Muscle layer of colon (tissue), 2 donors: ENCODE results near the gene PLOD2.

Experiments
- H3K27ac ChIP-seq: one replicate; pipeline ENCODE4 v1.7.0; 2013; ENCODE audit warnings: low read depth, mild to moderate bottlenecking, low read length, moderate library complexity
- H3K27me3 ChIP-seq, 2 donors: one replicate each; pipeline ENCODE4 v1.7.0; 2013; ENCODE audit warnings: low read length in 2 of 2, mild to moderate bottlenecking in 2 of 2; ENCODE audit not compliant: insufficient read depth in 2 of 2, control insufficient read depth in 1 of 2
- H3K36me3 ChIP-seq: one replicate; pipeline ENCODE4 v1.7.0; 2013; ENCODE audit warnings: mild to moderate bottlenecking, low read length; ENCODE audit not compliant: insufficient read depth
- H3K4me1 ChIP-seq: one replicate; pipeline ENCODE4 v1.7.0; 2013; ENCODE audit warnings: mild to moderate bottlenecking, low read length; ENCODE audit not compliant: insufficient read depth
- H3K4me3 ChIP-seq, 2 donors: one replicate each; pipeline ENCODE4 v1.7.0; 2013; ENCODE audit warnings: low read length in 2 of 2, low read depth in 1 of 2, mild to moderate bottlenecking in 1 of 2, moderate library complexity in 1 of 2
- H3K9ac ChIP-seq: one replicate; pipeline ENCODE4 v1.7.0; 2013; ENCODE audit warnings: low read length
- H3K9me3 ChIP-seq: one replicate; pipeline ENCODE4 v1.7.0; 2013; ENCODE audit warnings: mild to moderate bottlenecking, low read length
- donor health status: abdominal sarcoma.
- donor health status: Adenocarcinoma of cecum.

The PLOD2 gene

DNA sequence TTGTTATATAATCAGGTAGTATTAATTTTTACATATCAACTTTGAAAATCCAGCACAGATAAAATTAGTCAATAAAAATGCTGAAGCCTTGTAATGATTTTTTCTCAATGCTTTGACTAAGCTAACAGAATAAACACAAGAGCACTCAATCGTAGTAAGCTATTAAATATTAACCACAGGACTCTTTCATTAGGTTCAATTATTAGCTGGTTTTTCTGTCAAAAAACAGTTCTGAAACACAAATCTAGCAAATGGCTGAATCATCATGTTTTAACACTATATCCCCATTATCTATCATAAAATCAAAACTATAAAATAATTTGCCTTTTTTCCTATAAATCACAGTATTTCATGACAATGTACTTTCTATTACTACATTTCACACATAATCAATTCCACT, 69.6 kb downstream of the PLOD2 start:
- no peak overlapping the region for H3K4me3 ChIP-seq
- H3K36me3 ChIP-seq, result no peaks in the 10 kb centered on the region
- no peak overlapping the region for H3K27ac ChIP-seq
- H3K9me3 ChIP-seq, result no peaks in the 10 kb centered on the region
- H3K27me3 ChIP-seq, result no peaks in the 10 kb centered on the region
- H3K4me1 ChIP-seq, result peaks cover 15% of the 10 kb centered on the region
- H3K9ac ChIP-seq, result no peak overlapping the region

DNA sequence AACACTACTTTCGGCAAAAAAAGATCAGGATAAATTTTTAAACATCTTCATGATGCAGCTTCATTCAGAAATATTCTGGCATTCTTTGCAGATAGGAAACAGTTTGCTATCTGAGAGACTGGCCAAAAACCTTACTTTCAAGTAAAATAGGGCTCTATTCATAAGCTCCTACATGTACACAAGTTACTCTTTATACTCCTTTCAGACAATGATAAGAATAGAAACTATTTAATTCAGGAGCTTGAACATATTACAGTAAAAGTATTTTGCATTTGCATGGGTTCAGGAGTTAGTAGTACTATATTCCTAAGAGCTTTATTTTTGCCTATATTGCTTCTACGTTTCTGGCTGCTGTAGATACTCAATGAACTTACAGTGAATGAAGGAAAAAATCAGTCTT, 70.5 kb downstream of the PLOD2 start:
- Histone ChIP-seq H3K36me3 (no peaks in the 10 kb centered on the region), H3K9me3 (no peaks in the 10 kb centered on the region), H3K4me3 (no peak overlapping the region), H3K27me3 (no peaks in the 10 kb centered on the region), H3K27ac (no peak overlapping the region), H3K4me1 (peaks cover 15% of the 10 kb centered on the region), H3K9ac (no peak overlapping the region)

DNA sequence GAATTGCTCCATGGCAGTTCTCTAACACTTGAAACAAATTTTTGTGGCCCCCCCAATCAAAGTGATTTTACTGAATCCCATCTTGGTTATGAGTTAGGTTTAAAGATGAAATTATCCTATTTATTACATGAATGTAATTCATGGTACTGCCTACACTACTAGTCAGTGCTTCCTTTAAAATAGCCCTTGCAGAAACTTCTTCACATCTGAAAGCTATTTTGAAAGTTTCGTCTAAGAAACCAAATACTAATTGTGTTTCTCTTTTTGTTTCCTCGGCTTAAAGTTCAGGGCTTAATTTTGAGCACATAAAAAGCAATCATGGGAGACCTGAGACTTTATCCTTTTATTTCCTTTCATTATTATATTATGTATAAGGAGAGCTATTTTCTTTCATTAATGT, 72.1 kb downstream of the PLOD2 start:
- Histone ChIP-seq H3K4me3 (no peak overlapping the region), H3K9ac (no peak overlapping the region), H3K36me3 (no peaks in the 10 kb centered on the region), H3K27me3 (no peaks in the 10 kb centered on the region), H3K4me1 (peaks cover 10% of the 10 kb centered on the region), H3K9me3 (no peaks in the 10 kb centered on the region), H3K27ac (no peak overlapping the region)

DNA sequence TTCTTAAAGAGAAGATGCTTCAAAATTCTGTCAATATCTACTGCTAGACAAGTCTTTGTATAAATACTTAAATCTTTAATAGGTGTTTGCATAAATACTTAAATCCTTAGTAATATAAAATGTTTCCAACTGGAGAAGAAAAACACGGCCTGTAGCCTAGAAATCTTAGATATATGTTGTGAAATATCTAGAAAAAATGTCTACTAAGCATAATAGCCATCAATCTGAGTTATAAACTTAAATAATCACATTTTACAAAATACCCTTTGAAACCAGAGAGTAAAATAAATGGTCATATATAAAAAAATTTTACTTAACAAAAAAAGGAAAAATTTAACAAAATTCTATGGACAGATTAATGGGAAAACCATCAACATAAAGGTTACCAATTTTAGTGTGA, 73.9 kb downstream of the PLOD2 start:
- no peak overlapping the region for H3K27ac ChIP-seq
- H3K36me3 ChIP-seq, result no peaks in the 10 kb centered on the region
- no peaks in the 10 kb centered on the region for H3K9me3 ChIP-seq
- H3K9ac ChIP-seq, result no peak overlapping the region
- H3K4me1 ChIP-seq, result peaks cover 1% of the 10 kb centered on the region
- no peaks in the 10 kb centered on the region for H3K27me3 ChIP-seq
- H3K4me3 ChIP-seq, result no peak overlapping the region

DNA sequence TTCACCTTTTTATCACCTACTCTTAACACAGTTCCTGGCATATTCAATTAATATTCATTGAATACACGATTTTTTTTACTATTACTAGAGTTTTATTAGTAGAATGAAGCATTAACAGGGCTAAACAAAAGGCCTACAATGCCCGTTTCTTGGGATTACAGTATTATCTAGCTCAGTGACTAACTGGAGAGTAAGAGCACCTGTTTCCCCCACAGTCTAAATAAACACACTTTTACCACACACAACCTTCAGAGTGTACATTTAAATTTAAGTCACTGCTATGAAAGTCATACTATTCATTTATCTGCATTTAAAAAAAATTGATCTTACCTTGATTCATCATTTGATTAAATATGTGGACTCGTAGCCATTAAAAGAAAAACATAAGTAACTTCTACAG, 74.8 kb downstream of the PLOD2 start:
- Histone ChIP-seq H3K36me3 (no peaks in the 10 kb centered on the region), H3K4me1 (no peaks in the 10 kb centered on the region), H3K27me3 (no peaks in the 10 kb centered on the region), H3K4me3 (no peak overlapping the region), H3K27ac (no peak overlapping the region), H3K9ac (no peak overlapping the region), H3K9me3 (no peaks in the 10 kb centered on the region)

DNA sequence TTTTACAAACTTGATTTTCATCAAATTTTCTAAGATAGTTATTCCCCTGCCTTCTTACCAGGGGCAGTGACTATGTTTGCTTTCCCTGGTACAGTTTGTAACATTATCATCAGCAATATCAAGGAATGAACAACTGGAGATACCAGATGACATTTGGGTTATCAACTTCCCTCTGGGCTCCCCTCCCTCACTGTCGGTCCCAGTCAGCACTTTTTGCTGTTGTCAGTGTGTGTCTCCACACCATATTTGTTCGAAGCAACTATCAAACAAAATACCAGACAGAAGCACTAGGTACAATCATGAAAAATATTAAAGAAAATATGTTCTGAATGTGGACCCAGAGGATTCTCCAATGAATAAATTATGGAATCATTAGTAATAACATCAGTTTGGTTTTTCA, 75.3 kb downstream of the PLOD2 start:
- H3K9ac ChIP-seq, result no peak overlapping the region
- no peaks in the 10 kb centered on the region for H3K4me1 ChIP-seq
- H3K27ac ChIP-seq, result no peak overlapping the region
- peaks cover 3% of the 10 kb centered on the region for H3K36me3 ChIP-seq
- no peaks in the 10 kb centered on the region for H3K27me3 ChIP-seq
- H3K9me3 ChIP-seq, result no peaks in the 10 kb centered on the region
- H3K4me3 ChIP-seq, result no peak overlapping the region

DNA sequence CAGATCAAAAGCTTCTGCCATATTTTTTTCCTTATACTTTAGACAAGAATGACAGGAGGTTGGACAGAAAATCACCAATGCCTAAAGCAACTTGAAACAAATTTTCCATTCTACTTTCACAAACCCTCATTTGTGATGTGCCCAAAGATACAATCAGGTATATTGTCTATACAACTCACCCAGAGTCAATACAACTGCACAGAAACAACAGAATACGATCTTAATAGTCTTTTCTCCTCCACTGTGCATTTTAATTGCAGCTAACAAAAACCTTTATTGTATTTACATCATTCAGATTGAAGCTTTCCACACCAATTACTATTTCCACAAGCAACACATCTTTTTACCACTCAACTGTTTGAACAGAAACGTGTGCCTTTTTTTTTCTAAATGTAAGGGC, 80.4 kb downstream of the PLOD2 start:
- H3K4me3 ChIP-seq, result no peak overlapping the region
- H3K36me3 ChIP-seq, result peaks cover 21% of the 10 kb centered on the region
- H3K27me3 ChIP-seq, result no peaks in the 10 kb centered on the region
- no peak overlapping the region for H3K27ac ChIP-seq
- no peaks in the 10 kb centered on the region for H3K9me3 ChIP-seq
- H3K9ac ChIP-seq, result no peak overlapping the region
- H3K4me1 ChIP-seq, result no peaks in the 10 kb centered on the region

DNA sequence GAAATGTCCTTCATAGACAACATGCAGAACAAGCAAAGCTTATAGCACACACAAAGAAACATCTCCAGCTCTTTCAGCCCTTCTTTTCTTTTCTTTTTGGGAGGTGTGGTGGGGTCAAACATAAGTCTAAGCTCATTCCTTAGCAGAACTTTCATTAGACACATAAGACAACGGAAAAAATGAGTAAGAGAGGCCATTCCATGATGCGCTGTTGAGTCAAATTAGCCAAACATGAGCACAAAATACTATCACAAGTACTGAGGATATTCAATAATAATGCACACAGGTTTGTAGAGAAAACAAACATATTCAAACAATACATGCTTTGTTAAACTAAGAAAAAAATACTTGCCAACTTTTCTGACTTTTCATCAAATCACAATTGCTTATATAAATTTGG, 83.0 kb downstream of the PLOD2 start:
- H3K9me3 ChIP-seq, result no peaks in the 10 kb centered on the region
- H3K36me3 ChIP-seq, result peaks cover 21% of the 10 kb centered on the region
- no peaks in the 10 kb centered on the region for H3K27me3 ChIP-seq
- H3K4me3 ChIP-seq, result no peak overlapping the region
- no peaks in the 10 kb centered on the region for H3K4me1 ChIP-seq
- no peak overlapping the region for H3K9ac ChIP-seq
- H3K27ac ChIP-seq, result no peak overlapping the region

DNA sequence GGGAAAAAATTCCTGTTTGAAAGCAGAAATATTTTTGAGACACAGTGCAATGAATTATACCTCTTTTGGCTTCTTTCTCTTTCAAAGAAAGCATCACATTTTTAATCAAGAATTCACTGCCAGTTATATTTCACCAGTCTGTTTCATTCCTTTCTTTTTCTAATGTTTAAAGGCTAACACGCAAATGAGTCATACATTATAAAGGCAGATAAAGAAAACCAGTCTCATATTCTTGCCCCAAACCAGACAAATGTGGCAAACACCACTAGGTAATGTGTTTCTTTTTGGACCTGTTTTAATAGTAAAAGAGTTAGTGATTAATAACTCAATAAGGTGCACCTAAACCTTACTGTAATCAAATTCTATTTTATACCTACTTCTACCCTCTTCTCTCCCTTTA, 83.8 kb downstream of the PLOD2 start:
- Histone ChIP-seq H3K9ac (no peak overlapping the region), H3K9me3 (no peaks in the 10 kb centered on the region), H3K4me1 (no peaks in the 10 kb centered on the region), H3K27me3 (no peaks in the 10 kb centered on the region), H3K36me3 (peaks cover 21% of the 10 kb centered on the region), H3K4me3 (no peak overlapping the region), H3K27ac (no peak overlapping the region)

DNA sequence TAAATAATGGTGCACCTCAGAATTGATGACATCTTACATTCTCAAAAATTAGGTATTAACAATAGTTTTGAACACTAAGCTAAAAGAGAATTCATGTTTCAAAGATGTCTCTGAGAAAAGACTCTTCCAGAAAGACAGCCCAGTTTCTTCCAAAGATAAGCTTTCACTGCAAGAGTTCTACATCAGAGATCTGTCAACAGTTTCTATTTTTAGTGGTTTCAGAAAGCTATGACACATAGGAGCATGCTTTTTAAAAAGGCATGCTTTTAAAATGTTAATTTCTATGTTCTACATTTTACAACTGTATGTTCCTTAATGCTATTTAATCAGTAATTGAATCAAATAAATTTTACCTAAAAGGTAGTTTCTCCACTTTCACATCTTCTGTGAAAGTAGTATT, 88.2 kb downstream of the PLOD2 start:
- peaks cover 5% of the 10 kb centered on the region for H3K4me1 ChIP-seq
- H3K9me3 ChIP-seq, result no peaks in the 10 kb centered on the region
- no peaks in the 10 kb centered on the region for H3K27me3 ChIP-seq
- H3K4me3 ChIP-seq, result no peak overlapping the region
- H3K36me3 ChIP-seq, result peaks cover 18% of the 10 kb centered on the region
- no peak overlapping the region for H3K9ac ChIP-seq
- H3K27ac ChIP-seq, result no peak overlapping the region

DNA sequence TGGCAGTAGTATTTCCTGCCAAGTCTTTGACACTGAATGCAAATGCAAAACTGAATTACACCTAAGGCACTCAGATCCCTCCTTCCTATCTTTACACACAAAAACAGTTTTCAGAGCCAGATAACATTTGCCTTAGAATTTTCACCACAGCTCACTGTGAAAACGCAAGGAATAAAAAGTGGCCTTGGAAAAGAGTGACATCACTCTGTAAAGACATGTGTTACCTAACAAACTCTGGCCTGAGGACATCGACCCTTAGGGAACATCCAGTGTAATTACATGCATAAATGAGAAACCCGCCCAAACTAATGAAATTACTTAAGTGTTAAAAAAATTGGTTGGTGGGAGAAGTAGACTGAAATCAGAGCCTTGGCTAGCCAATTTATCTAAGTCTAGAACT, 88.9 kb downstream of the PLOD2 start:
- no peak overlapping the region for H3K27ac ChIP-seq
- H3K9me3 ChIP-seq, result no peaks in the 10 kb centered on the region
- no peak overlapping the region for H3K4me3 ChIP-seq
- peaks cover 5% of the 10 kb centered on the region for H3K4me1 ChIP-seq
- peaks cover 18% of the 10 kb centered on the region for H3K36me3 ChIP-seq
- no peak overlapping the region for H3K9ac ChIP-seq
- no peaks in the 10 kb centered on the region for H3K27me3 ChIP-seq

DNA sequence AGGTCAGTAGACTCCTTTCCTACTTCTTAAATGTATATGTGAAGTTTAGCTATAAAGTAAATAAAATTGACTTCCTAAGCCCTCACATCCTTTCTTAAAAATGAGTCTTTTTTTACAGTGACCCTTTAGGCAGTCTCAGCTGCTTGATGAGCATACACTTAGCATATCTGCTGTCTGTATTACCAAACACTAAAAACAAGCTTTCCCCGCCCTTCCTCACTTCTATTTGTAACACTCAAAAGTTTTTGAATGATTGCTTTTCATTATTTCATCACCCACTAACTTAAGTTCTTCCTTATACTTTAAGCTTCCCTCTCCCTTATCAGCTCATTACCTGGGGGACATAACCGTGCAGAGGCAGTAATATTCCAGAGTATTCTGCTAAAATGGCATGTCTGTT, 89.4 kb downstream of the PLOD2 start:
- Histone ChIP-seq H3K27ac (no peak overlapping the region), H3K4me3 (no peak overlapping the region), H3K36me3 (peaks cover 18% of the 10 kb centered on the region), H3K27me3 (no peaks in the 10 kb centered on the region), H3K9ac (no peak overlapping the region), H3K9me3 (no peaks in the 10 kb centered on the region), H3K4me1 (peaks cover 5% of the 10 kb centered on the region)
